Heart left ventricle (tissue), 13 donors: ENCODE results near the gene RIC8A.

Source experiments
- CTCF ChIP-seq, 12 donors: fragments of 200-600 bp; sonication (generic) in 4 of 12; IDR thresholded peaks; one replicate each; pipeline versions ENCODE4 v1.5.0 to v1.8.0; 2018 to 2022; ENCODE audit warnings: antibody characterized with exemption in 12 of 12, mild to moderate bottlenecking in 5 of 12
- POLR2A ChIP-seq, 2 donors: fragments of 450-650 bp; IDR thresholded peaks; one replicate each; pipeline ENCODE4 v1.6.1; 2017; ENCODE audit warnings: antibody characterized with exemption in 2 of 2, mild to moderate bottlenecking in 2 of 2, moderate library complexity in 2 of 2
- donor health status: ischemic (EF 13 %, LVEDD 7.1; RV severe dilation, severe dysfunction).
- donor health status: DM: no; HTN: yes; CAD: no.
- donor health status: DM: no; HTN: no; CAD: no.
- donor health status: ischemic (EF 25% LVEDD 6.9; RV normal size, moderate dysfunction).
- donor health status: ischemic (EF 25% LVEDD 5.7; RV mildly dilated, moderate dysfunction).
- donor health status: ischemic (EF 35%, LVEDD 5.7; RV mildly dilated, moderate dysfunction).
- donor health status: nonischemic (EF 11% LVEDD 7.7; RV severe dilation, severe dysfunction).
- donor health status: DM: yes; HTN: yes; CAD: no.
- donor health status: PGD.
- donor health status: ischemic (EF 29% LVEDD 5.4; RV normal size, mild dysfunction).
- donor health status: nonischemic (EF 23%, LVEDD 6.1; RV moderate dilation, normal function).

GRCh38 chr11:207208-207862 lies at the start of gene RIC8A, which contains the start of gene BET1L:
- peak in 2 of 12 donors; percentile 14 to 16 for TF ChIP-seq CTCF (IDR thresholded peaks at IDR 0.05)
- peak; percentile 47 to 91 for TF ChIP-seq POLR2A (IDR thresholded peaks at IDR 0.05)
